K562 (cell line): ENCODE results near the gene INO80E. TPM values are rescaled to one million over a fixed set of nuclear protein-coding genes. Genes with fewer than 3 reads are reported as not detected.
A peak's percentile ranks its signal among the peaks of the same experiment; 100 is the strongest.

Experiments
- ATAC-seq: fragments of 200-7000 bp; cut with Tn5 transposase; 3 replicates; pipeline ENCODE4 v1.9.1; 2020; ENCODE audit warnings: moderate library complexity
- BruUV-seq: library from RNA; stranded (reverse); fragments of 400-500 nt; replicated peaks from 2 replicates; lab custom pipeline; 2021; lab: Mats Ljungman, UMichigan
- CTCF ChIA-PET: fragments of 300-600 bp; formaldehyde crosslinking; extraction: SDS; loops from one replicate; lab custom pipeline; 2021; ENCODE audit warnings: low intra/inter-chr PET ratio; lab: Yijun Ruan, JAX
- POLR2A ChIA-PET: fragments of 300-600, 350-650 bp; sonication (Branson Sonifier 250); formaldehyde crosslinking; extraction: SDS; loops from one replicate; lab custom pipeline; 2021; ENCODE audit warnings: antibody characterized with exemption, inconsistent platforms; lab: Yijun Ruan, JAX
- DNase-seq, 4 experiments: peaks; one replicate each; pipeline versions ENCODE4 v3.0.0 to v3.0.0-alpha.2; 2011 to 2018; ENCODE audit warnings: low spot score in 3 of 4, mixed read lengths in 3 of 4; ENCODE audit errors: extremely low read depth in 1 of 4
- FAIRE-seq: peaks from 2 replicates; lab custom pipeline; 2011; peaks lifted over from hg19 to GRCh38; lab: Jason Lieb, UNC
- H2AFZ ChIP-seq: 2 replicates; pipeline ENCODE4 v1.6.0; 2011; ENCODE audit warnings: low read depth, low read length, control low read depth, inconsistent platforms
- H3K27ac ChIP-seq: fragments of 200-600 bp; 3 replicates; pipeline ENCODE4 v1.8.0; 2011; ENCODE audit warnings: low read depth, mild to moderate bottlenecking, control low read depth, inconsistent platforms, low read length, moderate library complexity, mixed read lengths; ENCODE audit errors: extremely low read depth
- H3K27me3 ChIP-seq, 2 experiments: fragments of 300-600 bp in 1 of 2; 2 replicates in 1 of 2; 3 replicates in 1 of 2; pipeline versions ENCODE4 v1.6.0 to v1.8.0; 2011; ENCODE audit warnings: inconsistent platforms in 2 of 2, low read length in 2 of 2, mild to moderate bottlenecking in 1 of 2, mixed read lengths in 1 of 2, moderate library complexity in 1 of 2; ENCODE audit not compliant: control insufficient read depth in 2 of 2, insufficient read depth in 2 of 2
- H3K36me3 ChIP-seq: fragments of 300-600 bp; 3 replicates; pipeline ENCODE4 v1.8.0; 2011; ENCODE audit warnings: mild to moderate bottlenecking, low read length, inconsistent platforms; ENCODE audit not compliant: control insufficient read depth, insufficient read depth
- H3K4me1 ChIP-seq, 2 experiments: fragments of 200-600 bp in 1 of 2; replicated peaks in 1 of 2; 2 replicates in 1 of 2; 3 replicates in 1 of 2; pipeline versions ENCODE4 v1.5.1 to v1.8.0; 2011; ENCODE audit warnings: inconsistent platforms in 2 of 2, low read length in 2 of 2, mild to moderate bottlenecking in 1 of 2, mixed read lengths in 1 of 2, moderate library complexity in 1 of 2; ENCODE audit not compliant: control insufficient read depth in 2 of 2, insufficient read depth in 2 of 2
- H3K4me2 ChIP-seq: 2 replicates; pipeline ENCODE4 v1.6.1; 2011; ENCODE audit warnings: low read length, control low read depth, inconsistent platforms, mixed read lengths; ENCODE audit not compliant: insufficient read depth
- H3K4me3 ChIP-seq: fragments of 200-600 bp; sonication (generic), shearing (Covaris generic); 2 replicates; pipeline ENCODE4 v1.5.1; 2016; ENCODE audit warnings: control low read depth, inconsistent platforms
- H3K79me2 ChIP-seq: fragments of 200-600 bp; 3 replicates; pipeline ENCODE4 v1.8.0; 2011; ENCODE audit warnings: low read length, inconsistent platforms; ENCODE audit not compliant: control insufficient read depth, insufficient read depth
- H3K9ac ChIP-seq, 2 experiments: 2 replicates each; pipeline versions ENCODE4 v1.6.0 to v1.6.1; 2011; ENCODE audit warnings: low read depth in 2 of 2, low read length in 2 of 2, control low read depth in 1 of 2, inconsistent platforms in 1 of 2, mild to moderate bottlenecking in 1 of 2, mixed read lengths in 1 of 2; ENCODE audit not compliant: insufficient read depth in 1 of 2
- H3K9me1 ChIP-seq: one replicate; pipeline ENCODE4 v1.6.0; 2011; ENCODE audit warnings: inconsistent platforms, mild to moderate bottlenecking, low read length, moderate library complexity; ENCODE audit not compliant: control insufficient read depth, insufficient read depth
- H3K9me3 ChIP-seq: replicated peaks from 2 replicates; pipeline ENCODE4 v1.5.1; 2011; ENCODE audit warnings: low read depth, low read length, inconsistent platforms; ENCODE audit not compliant: control insufficient read depth, insufficient read depth
- H4K20me1 ChIP-seq: replicated peaks from 2 replicates; pipeline ENCODE4 v1.6.1; 2011; ENCODE audit warnings: low read length, inconsistent platforms, mixed read lengths; ENCODE audit not compliant: control insufficient read depth, insufficient read depth
- BMI1 ChIP-seq: fragments of 150-350 bp; IDR thresholded peaks from 2 replicates; pipeline ENCODE4 v1.6.1; 2014; ENCODE audit warnings: low read length
- CC2D1A ChIP-seq: fragments of 450-650 bp; IDR thresholded peaks from 2 replicates; pipeline ENCODE4 v1.6.1; 2017; ENCODE audit warnings: mild to moderate bottlenecking
- CREB3L1 ChIP-seq: fragments of 450-650 bp; IDR thresholded peaks from 2 replicates; pipeline ENCODE4 v1.6.1; 2014; ENCODE audit warnings: low read depth, mild to moderate bottlenecking, moderate library complexity, borderline replicate concordance
- CSDE1 ChIP-seq, 2 experiments: fragments of 450-650 bp; IDR thresholded peaks; 2 replicates each; pipeline ENCODE4 v1.6.1; 2016; ENCODE audit warnings: mild to moderate bottlenecking in 1 of 2
- DMBX1 ChIP-seq: fragments of 250-450 bp; sonication (Bioruptor Pico); IDR thresholded peaks from 2 replicates; pipeline ENCODE4 v1.8.0; 2022; ENCODE audit warnings: inconsistent platforms, mild to moderate bottlenecking, moderate library complexity, borderline replicate concordance
- EGR1 ChIP-seq: fragments of 450-650 bp; conservative IDR thresholded peaks from 2 replicates; pipeline ENCODE4 v1.6.1; 2017; ENCODE audit warnings: mild to moderate bottlenecking
- MYC ChIP-seq, 2 experiments: fragments of 250-450 bp in 1 of 2; sonication (Bioruptor Pico) in 1 of 2; IDR thresholded peaks; 2 replicates each; pipeline versions ENCODE4 v1.5.1 to v1.6.1; 2012 to 2021; ENCODE audit warnings: low read depth in 2 of 2, borderline replicate concordance in 1 of 2, improper control_type of control experiment in 1 of 2, low read length in 1 of 2, mild to moderate bottlenecking in 1 of 2, moderate library complexity in 1 of 2
- POLR2AphosphoS2 ChIP-seq: IDR thresholded peaks from 2 replicates; pipeline ENCODE4 v1.6.1; 2012; ENCODE audit warnings: low read length, improper control_type of control experiment
- PTBP1 ChIP-seq: fragments of 200-400 bp; formaldehyde crosslinking; IDR thresholded peaks from 2 replicates; pipeline ENCODE4 v1.6.1; 2017; ENCODE audit warnings: low read depth, low read length
- SMAD4 ChIP-seq: fragments of 250-450 bp; sonication (Bioruptor Pico); conservative IDR thresholded peaks from 2 replicates; pipeline ENCODE4 v1.8.0; 2021; ENCODE audit warnings: inconsistent platforms, mild to moderate bottlenecking, moderate library complexity
- SMARCB1 ChIP-seq: IDR thresholded peaks from 2 replicates; pipeline ENCODE4 v1.6.1; 2011; ENCODE audit warnings: improper control_type of control experiment, low read depth; ENCODE audit not compliant: insufficient read length
- SREBF1 ChIP-seq: fragments of 150-350 bp; IDR thresholded peaks from 2 replicates; pipeline ENCODE4 v1.6.1; 2014; ENCODE audit warnings: antibody characterized with exemption, low read depth, low read length, borderline replicate concordance
- SRF ChIP-seq, 2 experiments: fragments of 250-450, 450-650 bp in 1 of 2; sonication (Bioruptor Pico) in 1 of 2; sonication (generic) in 1 of 2; formaldehyde crosslinking; IDR thresholded peaks; 2 replicates each; pipeline versions ENCODE4 v1.5.0 to v1.5.1; 2020 to 2022; ENCODE audit warnings: mild to moderate bottlenecking in 1 of 2, missing genetic modification reagents in 1 of 2
- ZNF146 ChIP-seq: IDR thresholded peaks from one replicate; pipeline ENCODE4 v1.6.1; 2018; ENCODE audit warnings: missing compliant biosample characterization; ENCODE audit not compliant: unreplicated experiment
- ZNF436 ChIP-seq: fragments of 250-450, 450-650 bp; sonication (Bioruptor Pico); formaldehyde crosslinking; IDR thresholded peaks from 2 replicates; pipeline ENCODE4 v1.7.0; 2020; ENCODE audit warnings: mild to moderate bottlenecking
- ZNF507 ChIP-seq: conservative IDR thresholded peaks from 2 replicates; pipeline ENCODE4 v1.6.1; 2017; ENCODE audit warnings: missing genetic modification characterization, missing compliant biosample characterization
- WGBS: fragments of 100-300 bp; shearing (Covaris generic); methylation state at CpG from one replicate; pipeline ENCODE4 v1.1.6; 2016; ENCODE audit warnings: low coverage, mixed read lengths; ENCODE audit not compliant: insufficient coverage; ENCODE audit errors: missing lambda C conversion rate; 5-methylcytosine and 5-hydroxymethylcytosine counted together
- in situ Hi-C: fragments of 300-500 bp; cut with MboI; formaldehyde crosslinking; loops from 4 replicates; pipeline ENCODE4 v1.15.0; 2018; ENCODE audit warnings: inconsistent platforms, mixed read lengths
- intact Hi-C: fragments of 100-400 bp; cut with micrococcal nuclease; formaldehyde crosslinking; loops from 2 replicates; pipeline ENCODE4 v1.14.2; 2022
- polyA plus RNA-seq, 8 experiments: library from polyadenylated mRNA; depleted of rRNA in 4 of 8; stranded (reverse) in 5 of 8; unstranded in 3 of 8; fragments of >200 nt; fragmentation: Nextera tagmentation in 2 of 8; fragmentation: Illumina TruSeq in 1 of 8; extraction: Ambion mirVana in 2 of 8; extraction: Trizol in 1 of 8; gene quantifications; 2 replicates each; pipeline versions ENCODE4 v1.2.1 to v1.2.3, GENCODE V29; 2011 to 2014; ENCODE audit warnings: inconsistent platforms in 1 of 8, missing spikeins in 1 of 8
- total RNA-seq, 7 experiments: library from RNA; depleted of rRNA in 6 of 7; stranded (reverse); fragments of >200 nt in 6 of 7; fragmentation: Illumina TruSeq in 2 of 7; extraction: Trizol in 2 of 7; gene quantifications; 2 replicates each; pipeline versions ENCODE4 v1.2.1 to v1.2.3, GENCODE V29; 2011 to 2021; ENCODE audit warnings: low replicate concordance in 1 of 7

The INO80E gene
- total and polyA plus RNA-seq, 9 of the 15 experiments (the other 6 are each of a cell fraction or from before 2014, with no cell fraction given), result 0.31 to 102 (median 49.3) TPM

- TF ChIP-seq ZNF507 (tag) (no peak), ZNF146 (CRISPR knock-in tag) (no peak), SREBF1 (no peak), PTBP1 (no peak), MYC (IDR thresholded peaks at IDR 0.05; ENCODE audit: low read depth, low read length) (no peak), MYC (CRISPR knock-in tag; IDR thresholded peaks at IDR 0.05; ENCODE audit: borderline replicate concordance, low read depth) (no peak), SMAD4 (no peak), SRF (CRISPR knock-in tag; IDR thresholded peaks at IDR 0.05) (no peak), CC2D1A (0 out of 2 replicates have a peak, but pooled peaks have one; percentile 30)
Observed at GRCh38 chr16:30041841-30042240, 45.8 kb downstream of the INO80E start (continued).

GRCh38 chr16:30046178-30046577, 50.1 kb downstream of the INO80E start:
- H3K4me3 ChIP-seq, result no peak overlapping the region
- H3K79me2 ChIP-seq, result no peaks in the 10 kb centered on the region
- no peak overlapping the region for H3K27ac ChIP-seq
- H3K9ac ChIP-seq, result no peak overlapping the region
- H3K36me3 ChIP-seq, result no peaks in the 10 kb centered on the region
- TF ChIP-seq ZNF436 (CRISPR knock-in tag) (no peak), SMARCB1 (no peak), POLR2AphosphoS2 (no peak), CREB3L1 (no peak), BMI1 (no peak), DMBX1 (CRISPR knock-in tag) (no peak), CSDE1 (IDR thresholded peaks at IDR 0.05) (no peak), EGR1 (peak; percentile 57; the same call in 1 of the 2 replicates)
- TF ChIP-seq, all 486 proteins: peak for 1
- H3K27me3 ChIP-seq, result no peaks in the 10 kb centered on the region; a peak in 1 of 5 replicates
- peaks cover 0 to 5% of the 10 kb centered on the region in 2 experiments; a peak in 3 of 5 replicates for H3K4me1 ChIP-seq
- DNase-seq (no peak), ATAC-seq (peak; percentile 29; the same call in 1 of the 3 replicates), FAIRE-seq (no peak)
- POLR2A ChIA-PET, result no interaction called here
- in situ Hi-C loops (no loop called here), intact Hi-C loops (loop anchor here (5.0 kb wide), 1 partner anchor 46 kb away; the partner anchor contains the start of gene TBX6)
- WGBS, result 14% methylated on average over 5 of the region's 8 CpGs
- no peak overlapping the region for H2AFZ ChIP-seq
- CTCF ChIA-PET, result no interaction called here
- BruUV-seq, result no TSS peak
- no peaks in the 10 kb centered on the region for H3K9me1 ChIP-seq
- H3K4me2 ChIP-seq, result no peak overlapping the region
- H3K9me3 ChIP-seq, result no peaks in the 10 kb centered on the region
- no peaks in the 10 kb centered on the region for H4K20me1 ChIP-seq
